Smooth muscle cell (in vitro differentiated cells): ENCODE measurements around the gene PRKAB1. TPM values are rescaled to one million over a fixed set of nuclear protein-coding genes. Genes with fewer than 3 reads are reported as not detected.
A peak's percentile ranks its signal among the peaks of the same experiment; 100 is the strongest.

Source experiments
- DNase-seq: peaks from one replicate; lab custom pipeline; 2025; ENCODE audit not compliant: unreplicated experiment; lab: John Stamatoyannopoulos, UW
- H2AFZ ChIP-seq: fragments of 200-600 bp; sonication (generic); 2 replicates; pipeline ENCODE4 v1.6.0; 2016; ENCODE audit warnings: antibody characterized with exemption, low read depth, mild to moderate bottlenecking
- H3F3A ChIP-seq: fragments of 200-600 bp; sonication (generic); 2 replicates; pipeline ENCODE4 v1.6.0; 2017; ENCODE audit warnings: antibody characterized with exemption, low read depth
- H3K27ac ChIP-seq: fragments of 200-600 bp; sonication (generic); 2 replicates; pipeline ENCODE4 v1.5.1; 2016; ENCODE audit warnings: low read depth, mild to moderate bottlenecking
- H3K27me3 ChIP-seq: fragments of 200-600 bp; sonication (generic); 2 replicates; pipeline ENCODE4 v1.6.1; 2016; ENCODE audit warnings: low read depth, mild to moderate bottlenecking
- H3K36me3 ChIP-seq: fragments of 200-600 bp; sonication (generic); 2 replicates; pipeline ENCODE4 v1.5.1; 2016; ENCODE audit warnings: low read depth
- H3K4me1 ChIP-seq: fragments of 200-600 bp; sonication (generic); 2 replicates; pipeline ENCODE4 v1.5.1; 2016; ENCODE audit warnings: low read depth
- H3K4me2 ChIP-seq: fragments of 200-600 bp; sonication (generic); 2 replicates; pipeline ENCODE4 v1.6.0; 2016; ENCODE audit warnings: mild to moderate bottlenecking
- H3K4me3 ChIP-seq: fragments of 200-600 bp; sonication (generic); 2 replicates; pipeline ENCODE4 v1.5.1; 2016; ENCODE audit warnings: mild to moderate bottlenecking
- H3K79me2 ChIP-seq: fragments of 200-600 bp; sonication (generic); 2 replicates; pipeline ENCODE4 v1.6.0; 2016; ENCODE audit warnings: low read depth, mild to moderate bottlenecking
- H3K9ac ChIP-seq: fragments of 200-600 bp; sonication (generic); 2 replicates; pipeline ENCODE4 v1.6.0; 2016; ENCODE audit warnings: low read depth
- H3K9me3 ChIP-seq: fragments of 200-600 bp; sonication (generic); replicated peaks from 2 replicates; pipeline ENCODE4 v1.5.1; 2016; ENCODE audit warnings: low read depth
- H4K20me1 ChIP-seq: fragments of 200-600 bp; sonication (generic); 2 replicates; pipeline ENCODE4 v1.6.0; 2016; ENCODE audit warnings: low read depth
- WGBS: methylation state at CpG from one replicate; pipeline ENCODE4 v1.1.7; 2016; ENCODE audit warnings: low lambda C conversion rate; 5-methylcytosine and 5-hydroxymethylcytosine counted together
- polyA plus RNA-seq: library from polyadenylated mRNA; unstranded; fragments of >200 nt; fragmentation: Nextera tagmentation; extraction: Ambion mirVana; gene quantifications from 2 replicates; pipeline ENCODE4 v1.2.1, GENCODE V29; 2016
- total RNA-seq: library from RNA; depleted of rRNA; stranded (reverse); fragments of >200 nt; gene quantifications from 2 replicates; pipeline ENCODE4 v1.2.3, GENCODE V29; 2014
- TF ChIP-seq, protein P1 (sequence below): fragments of 200-600 bp; sonication (generic); IDR thresholded peaks from 2 replicates; pipeline ENCODE4 v1.5.1; 2017; ENCODE audit warnings: borderline replicate concordance, mild to moderate bottlenecking, antibody characterized with exemption; ENCODE audit not compliant: insufficient read depth, poor library complexity, severe bottlenecking

PRKAB1 gene
- total and polyA plus RNA-seq, 2 experiments from 2014 or later: 24.7 to 26.0 TPM

DNA sequence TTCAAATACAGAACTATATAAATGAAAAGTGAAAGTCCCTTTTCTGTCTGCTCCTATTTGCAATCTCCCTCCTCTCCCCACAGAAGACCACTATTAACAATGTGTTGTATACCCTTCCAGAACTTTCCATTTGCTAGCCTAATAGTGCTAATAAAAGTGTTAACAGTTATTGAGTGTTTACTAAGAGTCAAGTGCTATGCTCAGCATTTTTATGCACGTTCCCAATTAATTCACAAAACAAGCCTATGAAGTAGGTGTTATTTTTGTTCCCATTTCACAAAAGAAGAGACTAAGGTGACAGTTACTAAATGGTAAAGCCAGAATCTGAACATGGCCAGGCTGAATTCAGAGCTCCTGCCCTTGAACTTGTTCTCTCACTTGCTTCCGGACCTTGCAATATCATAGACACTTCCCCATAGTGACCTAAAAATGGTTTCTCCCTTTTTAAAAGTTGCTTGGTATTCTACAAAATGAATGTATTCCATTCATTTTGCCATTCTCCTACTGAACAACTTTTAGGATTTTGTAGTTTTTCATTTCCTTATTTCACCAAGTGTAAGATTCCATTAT is 1.6 kb upstream of the PRKAB1 start:
- Histone ChIP-seq H3K79me2 (peaks cover 7% of the 10 kb centered on the region), H3F3A (peaks cover 7% of the 10 kb centered on the region), H2AFZ (no peak overlapping the region), H3K4me3 (no peak overlapping the region), H3K27me3 (peaks cover 9% of the 10 kb centered on the region), H3K9me3 (no peaks in the 10 kb centered on the region), H4K20me1 (peaks cover 13% of the 10 kb centered on the region), H3K9ac (no peak overlapping the region), H3K27ac (no peak overlapping the region), H3K4me1 (peaks cover 11% of the 10 kb centered on the region), H3K4me2 (no peak overlapping the region), H3K36me3 (no peaks in the 10 kb centered on the region)
- DNase-seq: no peak
- TF ChIP-seq, protein P1, sequence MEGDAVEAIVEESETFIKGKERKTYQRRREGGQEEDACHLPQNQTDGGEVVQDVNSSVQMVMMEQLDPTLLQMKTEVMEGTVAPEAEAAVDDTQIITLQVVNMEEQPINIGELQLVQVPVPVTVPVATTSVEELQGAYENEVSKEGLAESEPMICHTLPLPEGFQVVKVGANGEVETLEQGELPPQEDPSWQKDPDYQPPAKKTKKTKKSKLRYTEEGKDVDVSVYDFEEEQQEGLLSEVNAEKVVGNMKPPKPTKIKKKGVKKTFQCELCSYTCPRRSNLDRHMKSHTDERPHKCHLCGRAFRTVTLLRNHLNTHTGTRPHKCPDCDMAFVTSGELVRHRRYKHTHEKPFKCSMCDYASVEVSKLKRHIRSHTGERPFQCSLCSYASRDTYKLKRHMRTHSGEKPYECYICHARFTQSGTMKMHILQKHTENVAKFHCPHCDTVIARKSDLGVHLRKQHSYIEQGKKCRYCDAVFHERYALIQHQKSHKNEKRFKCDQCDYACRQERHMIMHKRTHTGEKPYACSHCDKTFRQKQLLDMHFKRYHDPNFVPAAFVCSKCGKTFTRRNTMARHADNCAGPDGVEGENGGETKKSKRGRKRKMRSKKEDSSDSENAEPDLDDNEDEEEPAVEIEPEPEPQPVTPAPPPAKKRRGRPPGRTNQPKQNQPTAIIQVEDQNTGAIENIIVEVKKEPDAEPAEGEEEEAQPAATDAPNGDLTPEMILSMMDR: no peak
- WGBS: 88% methylated on average over 2 of the region's 2 CpGs

DNA sequence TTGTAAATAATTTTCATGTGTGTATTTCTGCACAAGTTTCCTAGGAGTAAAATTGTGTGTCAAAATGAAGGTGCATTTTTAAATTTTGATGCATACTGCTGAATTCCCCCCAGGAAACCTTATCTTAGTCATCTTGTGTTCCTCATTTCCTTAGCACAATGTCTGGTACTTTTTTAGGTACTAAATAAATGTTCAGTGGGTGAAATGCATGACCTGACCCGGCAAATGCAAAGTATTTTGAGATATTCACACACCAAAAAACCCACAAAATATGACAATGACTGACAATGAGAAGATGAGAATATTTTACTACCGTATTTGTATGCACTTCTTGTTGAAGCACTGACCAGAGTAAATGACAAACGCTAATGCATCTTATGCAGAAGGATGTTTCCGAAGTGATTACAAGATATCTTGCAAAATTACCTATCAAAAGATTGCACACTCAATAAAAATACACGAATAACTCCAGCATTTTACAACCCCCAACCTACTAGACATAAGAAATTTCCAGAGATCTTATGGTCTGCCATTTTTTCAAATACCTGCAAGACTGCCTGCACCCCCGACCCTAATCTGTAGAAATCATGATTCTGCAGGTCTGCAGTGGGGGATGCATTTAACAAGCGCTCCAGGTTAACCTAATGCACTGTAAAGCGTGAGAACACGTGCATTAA is 895 bp upstream of the PRKAB1 start:
- TF ChIP-seq, protein P1: no peak
- 33% methylated on average over 9 of the region's 9 CpGs for WGBS
- H3K36me3 ChIP-seq: no peaks in the 10 kb centered on the region

DNA sequence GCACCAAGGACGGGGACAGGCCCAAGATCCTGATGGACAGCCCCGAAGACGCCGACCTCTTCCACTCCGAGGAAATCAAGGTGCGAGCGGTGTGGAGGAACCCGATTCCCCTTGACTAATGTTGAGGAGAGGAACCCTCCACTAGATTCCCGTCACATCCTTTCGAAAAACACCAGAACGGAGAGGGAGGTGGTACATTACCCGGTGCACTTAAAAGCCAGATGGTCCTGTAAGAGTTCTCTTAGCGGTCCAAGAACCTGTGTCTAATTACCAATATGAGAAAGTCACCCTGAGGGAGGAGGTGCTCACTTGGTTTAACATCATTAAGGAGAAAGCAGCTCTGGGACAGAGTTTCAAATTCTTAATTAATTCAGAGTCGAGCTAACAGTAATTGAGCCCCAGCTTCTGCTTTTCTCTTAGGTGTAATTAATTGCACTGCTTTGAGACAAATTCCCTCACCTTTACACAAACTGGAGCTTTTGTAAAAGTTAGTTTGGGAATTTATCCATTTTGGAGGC is 450 bp downstream of the PRKAB1 start:
- no peaks in the 10 kb centered on the region for H3K36me3 ChIP-seq
- peaks cover 27% of the 10 kb centered on the region for H4K20me1 ChIP-seq
- peaks cover 7% of the 10 kb centered on the region for H3K79me2 ChIP-seq
- no peaks in the 10 kb centered on the region for H3K9me3 ChIP-seq
- H3F3A ChIP-seq: peaks cover 7% of the 10 kb centered on the region
- peak overlapping the region; percentile 89 for H3K9ac ChIP-seq
- WGBS: 8% methylated on average over 14 of the region's 14 CpGs
- H2AFZ ChIP-seq: peak overlapping the region; percentile 99
- peak overlapping the region; percentile 96 for H3K4me3 ChIP-seq
- peak overlapping the region; percentile 59 for H3K27ac ChIP-seq
- DNase-seq: no peak
- H3K4me2 ChIP-seq: peak overlapping the region; percentile 98
- H3K27me3 ChIP-seq: no peaks in the 10 kb centered on the region
- TF ChIP-seq, protein P1: no peak
- peaks cover 11% of the 10 kb centered on the region for H3K4me1 ChIP-seq

More for the DNA sequence above, 895 bp upstream of the PRKAB1 start:
- H3K27ac ChIP-seq: no peak overlapping the region
- H3K4me2 ChIP-seq: peak overlapping the region; percentile 98
- peaks cover 7% of the 10 kb centered on the region for H3F3A ChIP-seq
- peaks cover 2% of the 10 kb centered on the region for H3K27me3 ChIP-seq
- peak overlapping the region; percentile 99 for H2AFZ ChIP-seq
- H3K9me3 ChIP-seq: no peaks in the 10 kb centered on the region
- peaks cover 11% of the 10 kb centered on the region for H3K4me1 ChIP-seq
- DNase-seq: no peak
- H3K9ac ChIP-seq: no peak overlapping the region
- H3K79me2 ChIP-seq: peaks cover 7% of the 10 kb centered on the region
- H3K4me3 ChIP-seq: peak overlapping the region; percentile 96
- peaks cover 20% of the 10 kb centered on the region for H4K20me1 ChIP-seq
